Measurements from ENCODE around the gene NPC1L1. TPM values are rescaled to one million over a fixed set of nuclear protein-coding genes. Genes with fewer than 3 reads are reported as not detected.

The NPC1L1 gene
- total RNA-seq, 2 donors from 2014 or later, result 0.52 TPM; not detected in 1

- peaks cover 9 to 30% of the 10 kb centered on the region in 2 donors for H3K36me3 ChIP-seq (replicated peaks in 1 of 2; ENCODE audit: insufficient read depth in 1 of 2, low read depth in 2 of 2)
Measured at GRCh38 chr7:44575054-44575453, 33.9 kb upstream of the NPC1L1 start.

GRCh38 chr7:44574287-44574872 is 33.2 kb upstream of the NPC1L1 start:
- DNase-seq (no peak), ATAC-seq (no peak)
- peaks cover 9 to 31% of the 10 kb centered on the region in 2 donors for H3K36me3 ChIP-seq (replicated peaks in 1 of 2; ENCODE audit: insufficient read depth in 1 of 2, low read depth in 2 of 2)

More at GRCh38 chr7:44575054-44575453, 33.9 kb upstream of the NPC1L1 start:
- no peaks in the 10 kb centered on the region for H3K9me3 ChIP-seq
- DNase-seq, result no peak
- no peak overlapping the region for H3K4me3 ChIP-seq
- TF ChIP-seq, protein P1, sequence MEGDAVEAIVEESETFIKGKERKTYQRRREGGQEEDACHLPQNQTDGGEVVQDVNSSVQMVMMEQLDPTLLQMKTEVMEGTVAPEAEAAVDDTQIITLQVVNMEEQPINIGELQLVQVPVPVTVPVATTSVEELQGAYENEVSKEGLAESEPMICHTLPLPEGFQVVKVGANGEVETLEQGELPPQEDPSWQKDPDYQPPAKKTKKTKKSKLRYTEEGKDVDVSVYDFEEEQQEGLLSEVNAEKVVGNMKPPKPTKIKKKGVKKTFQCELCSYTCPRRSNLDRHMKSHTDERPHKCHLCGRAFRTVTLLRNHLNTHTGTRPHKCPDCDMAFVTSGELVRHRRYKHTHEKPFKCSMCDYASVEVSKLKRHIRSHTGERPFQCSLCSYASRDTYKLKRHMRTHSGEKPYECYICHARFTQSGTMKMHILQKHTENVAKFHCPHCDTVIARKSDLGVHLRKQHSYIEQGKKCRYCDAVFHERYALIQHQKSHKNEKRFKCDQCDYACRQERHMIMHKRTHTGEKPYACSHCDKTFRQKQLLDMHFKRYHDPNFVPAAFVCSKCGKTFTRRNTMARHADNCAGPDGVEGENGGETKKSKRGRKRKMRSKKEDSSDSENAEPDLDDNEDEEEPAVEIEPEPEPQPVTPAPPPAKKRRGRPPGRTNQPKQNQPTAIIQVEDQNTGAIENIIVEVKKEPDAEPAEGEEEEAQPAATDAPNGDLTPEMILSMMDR (IDR thresholded peaks at IDR 0.05), result no peak
- no peak for TF ChIP-seq POLR2A (IDR thresholded peaks at IDR 0.05)
- ATAC-seq, result no peak
- intact Hi-C loops (cut with DNase I), result no loop called here
- H3K27ac ChIP-seq, result no peak overlapping the region
- H3K27me3 ChIP-seq, result no peaks in the 10 kb centered on the region
- peaks cover 28% of the 10 kb centered on the region for H3K4me1 ChIP-seq

GRCh38 chr7:44573464-44574286 is 32.5 kb upstream of the NPC1L1 start, which contains the start of gene DDX56:
TSS of gene DDX56 (minus strand) at chr7:44573908. CDS start at chr7:44573895, 13 bp downstream.
- intact Hi-C loops (cut with DNase I), result no loop called here
- H3K36me3 ChIP-seq (replicated peaks in 1 of 2; ENCODE audit: insufficient read depth in 1 of 2, low read depth in 2 of 2), result peaks cover 14 to 33% of the 10 kb centered on the region in 2 donors
- peaks cover 22% of the 10 kb centered on the region for H3K4me1 ChIP-seq

More at GRCh38 chr7:44574287-44574872, 33.2 kb upstream of the NPC1L1 start:
- TF ChIP-seq POLR2A (IDR thresholded peaks at IDR 0.05), result no peak
- TF ChIP-seq, protein P1 (IDR thresholded peaks at IDR 0.05), result no peak
- 24 to 28% methylated on average over 15 to 18 of the region's 18 CpGs for WGBS, 2 donors
- Histone ChIP-seq H3K9me3 (no peaks in the 10 kb centered on the region), H3K4me3 (peak overlapping the region; percentile 57 to 73), H3K27me3 (no peaks in the 10 kb centered on the region), H3K27ac (peak overlapping the region; percentile 57 to 88 (median 84)), H3K4me1 (peaks cover 22% of the 10 kb centered on the region)
- intact Hi-C loops (cut with DNase I), result no loop called here

GRCh38 chr7:44572771-44573170 is 31.6 kb upstream of the NPC1L1 start:
- WGBS, 2 donors, result 52 to 57% methylated on average over 5 of the region's 5 CpGs
- no peak overlapping the region for H3K27ac ChIP-seq
- intact Hi-C loops (cut with DNase I), result no loop called here
- H3K27me3 ChIP-seq, result no peaks in the 10 kb centered on the region
- no peak for ATAC-seq
- DNase-seq, result no peak
- H3K36me3 ChIP-seq (replicated peaks in 1 of 2; ENCODE audit: insufficient read depth in 1 of 2, low read depth in 2 of 2), result peaks cover 19 to 37% of the 10 kb centered on the region in 2 donors
- H3K4me3 ChIP-seq, result peak overlapping the region in 1 of 2 donors; percentile 73
- H3K4me1 ChIP-seq, result peaks cover 22% of the 10 kb centered on the region
- H3K9me3 ChIP-seq, result no peaks in the 10 kb centered on the region
- TF ChIP-seq, protein P1 (IDR thresholded peaks at IDR 0.05), result no peak
- TF ChIP-seq POLR2A (IDR thresholded peaks at IDR 0.05), result no peak

More at GRCh38 chr7:44573464-44574286, 32.5 kb upstream of the NPC1L1 start, which contains the start of gene DDX56:
- Histone ChIP-seq H3K27ac (peak within 1 kb of the TSS; percentile 57 to 88 (median 84)), H3K9me3 (no peaks in the 10 kb centered on the region), H3K4me3 (peak within 1 kb of the TSS; percentile 57 to 73), H3K27me3 (no peaks in the 10 kb centered on the region)
- DNase-seq, result peak; percentile 94 to 95 (median 95)
- peak; percentile 55 to 90 (median 88) for TF ChIP-seq POLR2A (IDR thresholded peaks at IDR 0.05)
- TF ChIP-seq, protein P1 (IDR thresholded peaks at IDR 0.05), result no peak
- 0 to 1% methylated on average over 33 to 74 of the region's 74 CpGs for WGBS, 2 donors
- ATAC-seq, result peak; percentile 99
